ENCODE measurements around the gene TMX2.

TMX2 gene

GRCh38 chr11:57675176-57675941 is 37.0 kb upstream of the TMX2 start:
- H3K79me1 ChIP-seq (replicated peaks; ENCODE audit: low read length, poor library complexity, severe bottlenecking): peaks cover 19% of the 10 kb centered on the region
- no peak overlapping the region for H2AFZ ChIP-seq (ENCODE audit: low read depth, low read length)
- no peaks in the 10 kb centered on the region for H3K27me3 ChIP-seq (ENCODE audit: control insufficient read depth in 1 of 2, insufficient read depth in 1 of 2, low read length in 2 of 2)
- H3K14ac ChIP-seq (ENCODE audit: low read length in 2 of 2): no peak overlapping the region
- no peak overlapping the region for H3K23ac ChIP-seq (ENCODE audit: low read length in 2 of 2)
- peak overlapping the region; percentile 80 for H3K27ac ChIP-seq (ENCODE audit: low read length, poor library complexity, severe bottlenecking)
- H2BK120ac ChIP-seq (ENCODE audit: low read depth, low read length): no peak overlapping the region
- WGBS: 87% methylated on average over 2 of the region's 3 CpGs
- H2BK5ac ChIP-seq (ENCODE audit: low read depth, low read length, poor library complexity, severe bottlenecking): no peak overlapping the region
- H2BK12ac ChIP-seq (ENCODE audit: low read length in 2 of 2): no peak overlapping the region
- peaks cover 3% of the 10 kb centered on the region for H3K4me1 ChIP-seq (ENCODE audit: control insufficient read depth, insufficient read depth, low read depth, low read length)
- no peak overlapping the region for H3K4ac ChIP-seq (ENCODE audit: low read depth in 1 of 2, low read length in 2 of 2)
- DNase-seq: no peak
- H2AK5ac ChIP-seq (ENCODE audit: low read length, severe bottlenecking): peak overlapping the region; percentile 16
- H4K8ac ChIP-seq (ENCODE audit: low read length): no peak overlapping the region
- no peak overlapping the region for H3K18ac ChIP-seq (ENCODE audit: low read depth in 1 of 2, low read length in 2 of 2)
- no peak overlapping the region for H2BK15ac ChIP-seq (ENCODE audit: low read depth, poor library complexity, severe bottlenecking)
- peaks cover 21 to 67% of the 10 kb centered on the region in 2 experiments for H3K36me3 ChIP-seq (ENCODE audit: control insufficient read depth in 1 of 2, insufficient read depth in 2 of 2, low read depth in 1 of 2, low read length in 2 of 2)
- no peak overlapping the region for H4K91ac ChIP-seq (ENCODE audit: low read length)
- no peak overlapping the region for H3K9ac ChIP-seq (ENCODE audit: low read length)
- H3K9me3 ChIP-seq (ENCODE audit: control insufficient read depth, low read length): no peaks in the 10 kb centered on the region
- no peak overlapping the region for H3K4me3 ChIP-seq (ENCODE audit: insufficient read depth in 1 of 2, low read depth in 1 of 2, low read length in 2 of 2)
- peak overlapping the region; percentile 4 for H3K4me2 ChIP-seq (ENCODE audit: low read length, poor library complexity, severe bottlenecking)

DNA sequence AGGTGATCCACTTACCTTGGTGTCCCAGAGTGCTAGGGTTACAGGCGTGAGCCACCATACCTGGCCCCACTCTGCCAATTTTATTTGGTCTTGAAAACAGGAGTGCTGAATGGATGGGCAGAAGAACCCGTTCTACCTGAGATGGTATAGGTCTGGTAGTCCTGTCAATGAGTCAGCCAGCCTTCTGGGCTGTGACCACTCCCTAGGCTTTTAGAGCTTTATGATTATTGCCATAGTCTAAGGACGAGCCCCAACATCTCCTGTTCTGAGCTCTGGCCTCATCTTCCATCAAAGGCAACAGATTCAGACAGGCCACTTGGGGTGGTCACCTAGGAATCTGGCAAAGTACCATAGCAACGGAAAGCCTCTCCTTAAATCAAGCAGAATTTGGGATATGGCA is 33.0 kb upstream of the TMX2 start:
- Histone ChIP-seq H3K27me3 (ENCODE audit: control insufficient read depth in 1 of 2, insufficient read depth in 1 of 2, low read length in 2 of 2) (no peaks in the 10 kb centered on the region), H2AFZ (ENCODE audit: low read depth, low read length) (no peak overlapping the region), H3K4me2 (ENCODE audit: low read length, poor library complexity, severe bottlenecking) (no peak overlapping the region), H3K27ac (ENCODE audit: low read length, poor library complexity, severe bottlenecking) (no peak overlapping the region), H2BK15ac (ENCODE audit: low read depth, poor library complexity, severe bottlenecking) (no peak overlapping the region), H2BK120ac (ENCODE audit: low read depth, low read length) (no peak overlapping the region), H2AK5ac (ENCODE audit: low read length, severe bottlenecking) (no peak overlapping the region), H3K36me3 (ENCODE audit: control insufficient read depth in 1 of 2, insufficient read depth in 2 of 2, low read depth in 1 of 2, low read length in 2 of 2) (peaks cover 18 to 66% of the 10 kb centered on the region in 2 experiments), H4K91ac (ENCODE audit: low read length) (no peak overlapping the region), H3K9ac (ENCODE audit: low read length) (no peak overlapping the region), H3K4me1 (ENCODE audit: control insufficient read depth, insufficient read depth, low read depth, low read length) (peaks cover 3% of the 10 kb centered on the region), H3K23ac (ENCODE audit: low read length in 2 of 2) (peak overlapping the region in 1 of 2 experiments; percentile 10), H3K4me3 (ENCODE audit: insufficient read depth in 1 of 2, low read depth in 1 of 2, low read length in 2 of 2) (no peak overlapping the region), H4K8ac (ENCODE audit: low read length) (no peak overlapping the region), H3K79me1 (replicated peaks; ENCODE audit: low read length, poor library complexity, severe bottlenecking) (peaks cover 21% of the 10 kb centered on the region), H2BK5ac (ENCODE audit: low read depth, low read length, poor library complexity, severe bottlenecking) (no peak overlapping the region), H2BK12ac (ENCODE audit: low read length in 2 of 2) (no peak overlapping the region), H3K14ac (ENCODE audit: low read length in 2 of 2) (no peak overlapping the region), H3K9me3 (ENCODE audit: control insufficient read depth, low read length) (no peaks in the 10 kb centered on the region), H3K4ac (ENCODE audit: low read depth in 1 of 2, low read length in 2 of 2) (no peak overlapping the region), H3K18ac (ENCODE audit: low read depth in 1 of 2, low read length in 2 of 2) (no peak overlapping the region)
- WGBS: 98% methylated on average over 4 of the region's 4 CpGs
- no peak for DNase-seq

DNA sequence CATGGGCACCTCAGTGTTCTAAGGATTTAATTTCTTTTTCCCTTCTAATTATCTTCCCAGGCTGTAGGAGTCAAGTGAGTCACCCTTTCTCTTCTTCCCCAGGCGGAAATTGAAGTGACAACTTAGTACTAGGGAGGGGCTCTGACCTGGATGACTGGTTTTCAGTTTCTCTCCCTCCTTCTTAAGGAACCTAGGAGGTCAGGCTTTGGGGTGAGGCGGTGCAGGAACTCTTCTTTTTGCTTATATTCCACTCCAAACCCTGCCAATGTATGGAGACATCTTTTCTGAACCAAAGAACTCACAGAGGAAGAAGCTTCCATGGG is 31.9 kb upstream of the TMX2 start:
- Histone ChIP-seq H3K4ac (ENCODE audit: low read depth in 1 of 2, low read length in 2 of 2) (no peak overlapping the region), H3K4me2 (ENCODE audit: low read length, poor library complexity, severe bottlenecking) (no peak overlapping the region), H2BK5ac (ENCODE audit: low read depth, low read length, poor library complexity, severe bottlenecking) (no peak overlapping the region), H3K23ac (ENCODE audit: low read length in 2 of 2) (no peak overlapping the region), H3K79me1 (replicated peaks; ENCODE audit: low read length, poor library complexity, severe bottlenecking) (peaks cover 25% of the 10 kb centered on the region), H4K8ac (ENCODE audit: low read length) (no peak overlapping the region), H2AFZ (ENCODE audit: low read depth, low read length) (no peak overlapping the region), H2AK5ac (ENCODE audit: low read length, severe bottlenecking) (no peak overlapping the region), H3K9ac (ENCODE audit: low read length) (peak overlapping the region; percentile 2), H4K91ac (ENCODE audit: low read length) (no peak overlapping the region), H3K27ac (ENCODE audit: low read length, poor library complexity, severe bottlenecking) (peak overlapping the region; percentile 25), H2BK12ac (ENCODE audit: low read length in 2 of 2) (no peak overlapping the region), H3K18ac (ENCODE audit: low read depth in 1 of 2, low read length in 2 of 2) (no peak overlapping the region), H3K27me3 (ENCODE audit: control insufficient read depth in 1 of 2, insufficient read depth in 1 of 2, low read length in 2 of 2) (no peaks in the 10 kb centered on the region), H2BK120ac (ENCODE audit: low read depth, low read length) (no peak overlapping the region), H3K4me1 (ENCODE audit: control insufficient read depth, insufficient read depth, low read depth, low read length) (peaks cover 3% of the 10 kb centered on the region), H3K4me3 (ENCODE audit: insufficient read depth in 1 of 2, low read depth in 1 of 2, low read length in 2 of 2) (peak overlapping the region in 1 of 2 experiments; percentile 12), H2BK15ac (ENCODE audit: low read depth, poor library complexity, severe bottlenecking) (no peak overlapping the region), H3K36me3 (ENCODE audit: control insufficient read depth in 1 of 2, insufficient read depth in 2 of 2, low read depth in 1 of 2, low read length in 2 of 2) (peaks cover 26 to 66% of the 10 kb centered on the region in 2 experiments), H3K14ac (ENCODE audit: low read length in 2 of 2) (no peak overlapping the region), H3K9me3 (ENCODE audit: control insufficient read depth, low read length) (no peaks in the 10 kb centered on the region)
- peak; percentile 29 for DNase-seq
- WGBS: no CpG with 5 or more reads among the region's 2 CpGs

- peaks cover 3% of the 10 kb centered on the region for H3K4me1 ChIP-seq (ENCODE audit: control insufficient read depth, insufficient read depth, low read depth, low read length)
- no peak overlapping the region for H3K9ac ChIP-seq (ENCODE audit: low read length)
- H2BK5ac ChIP-seq (ENCODE audit: low read depth, low read length, poor library complexity, severe bottlenecking): no peak overlapping the region
- H3K4me2 ChIP-seq (ENCODE audit: low read length, poor library complexity, severe bottlenecking): no peak overlapping the region
- H3K4me3 ChIP-seq (ENCODE audit: insufficient read depth in 1 of 2, low read depth in 1 of 2, low read length in 2 of 2): no peak overlapping the region
- no peak overlapping the region for H4K91ac ChIP-seq (ENCODE audit: low read length)
- no peak overlapping the region for H3K18ac ChIP-seq (ENCODE audit: low read depth in 1 of 2, low read length in 2 of 2)
- H4K8ac ChIP-seq (ENCODE audit: low read length): no peak overlapping the region
- no peak overlapping the region for H2BK12ac ChIP-seq (ENCODE audit: low read length in 2 of 2)
- H3K36me3 ChIP-seq (ENCODE audit: control insufficient read depth in 1 of 2, insufficient read depth in 2 of 2, low read depth in 1 of 2, low read length in 2 of 2): peaks cover 32 to 64% of the 10 kb centered on the region in 2 experiments
- no peak overlapping the region for H2AK5ac ChIP-seq (ENCODE audit: low read length, severe bottlenecking)
- DNase-seq: no peak
- H3K23ac ChIP-seq (ENCODE audit: low read length in 2 of 2): no peak overlapping the region
- 77% methylated on average over 1 of the region's 1 CpG for WGBS
- no peak overlapping the region for H2BK120ac ChIP-seq (ENCODE audit: low read depth, low read length)
- H2BK15ac ChIP-seq (ENCODE audit: low read depth, poor library complexity, severe bottlenecking): no peak overlapping the region
- no peaks in the 10 kb centered on the region for H3K9me3 ChIP-seq (ENCODE audit: control insufficient read depth, low read length)
- H3K4ac ChIP-seq (ENCODE audit: low read depth in 1 of 2, low read length in 2 of 2): no peak overlapping the region
- H3K14ac ChIP-seq (ENCODE audit: low read length in 2 of 2): no peak overlapping the region
- H2AFZ ChIP-seq (ENCODE audit: low read depth, low read length): no peak overlapping the region
- H3K27ac ChIP-seq (ENCODE audit: low read length, poor library complexity, severe bottlenecking): no peak overlapping the region
- H3K27me3 ChIP-seq (ENCODE audit: control insufficient read depth in 1 of 2, insufficient read depth in 1 of 2, low read length in 2 of 2): no peaks in the 10 kb centered on the region
- H3K79me1 ChIP-seq (replicated peaks; ENCODE audit: low read length, poor library complexity, severe bottlenecking): peaks cover 25% of the 10 kb centered on the region
Observed at GRCh38 chr11:57681168-57681567, 31.2 kb upstream of the TMX2 start.

Measured in mesenchymal stem cell (in vitro differentiated cells and primary cell).